Measurements from ENCODE around the gene SORCS2.
"Not testable (repeated sequence)": the region's sequence is repeated elsewhere in the genome, so short reads cannot be mapped to it uniquely, and the experiment has no call there.

The SORCS2 gene

GRCh38 chr4:7155590-7156071 is 36.7 kb upstream of the SORCS2 start:
- TF ChIP-seq POLR2A (IDR thresholded peaks at IDR 0.05; ENCODE audit: low read length) (no peak), GATA1 (IDR thresholded peaks at IDR 0.05; ENCODE audit: low read depth, low read length) (no peak)
- no peak for DNase-seq

- DNase-seq: no peak
- TF ChIP-seq POLR2A (IDR thresholded peaks at IDR 0.05; ENCODE audit: low read length): no peak
- no peak for TF ChIP-seq GATA1 (IDR thresholded peaks at IDR 0.05; ENCODE audit: low read depth, low read length)
Measured at GRCh38 chr4:7156328-7156727, 36.0 kb upstream of the SORCS2 start.

- no peak for DNase-seq
- TF ChIP-seq GATA1 (IDR thresholded peaks at IDR 0.05; ENCODE audit: low read depth, low read length): no peak
- no peak for TF ChIP-seq POLR2A (IDR thresholded peaks at IDR 0.05; ENCODE audit: low read length)
Measured at GRCh38 chr4:7156761-7157488, 35.4 kb upstream of the SORCS2 start.

GRCh38 chr4:7157666-7158065 is 34.7 kb upstream of the SORCS2 start:
- no peak for DNase-seq
- TF ChIP-seq GATA1 (IDR thresholded peaks at IDR 0.05; ENCODE audit: low read depth, low read length) (no peak), POLR2A (IDR thresholded peaks at IDR 0.05; ENCODE audit: low read length) (no peak)

GRCh38 chr4:7158081-7158750 is 34.1 kb upstream of the SORCS2 start:
- DNase-seq: no peak
- no peak for TF ChIP-seq GATA1 (IDR thresholded peaks at IDR 0.05; ENCODE audit: low read depth, low read length)
- TF ChIP-seq POLR2A (IDR thresholded peaks at IDR 0.05; ENCODE audit: low read length): no peak

GRCh38 chr4:7158991-7159390 is 33.3 kb upstream of the SORCS2 start:
- TF ChIP-seq POLR2A (IDR thresholded peaks at IDR 0.05; ENCODE audit: low read length): no peak
- no peak for TF ChIP-seq GATA1 (IDR thresholded peaks at IDR 0.05; ENCODE audit: low read depth, low read length)
- no peak for DNase-seq

GRCh38 chr4:7159923-7160322 is 32.4 kb upstream of the SORCS2 start:
- DNase-seq: no peak
- no peak for TF ChIP-seq GATA1 (IDR thresholded peaks at IDR 0.05; ENCODE audit: low read depth, low read length)
- no peak for TF ChIP-seq POLR2A (IDR thresholded peaks at IDR 0.05; ENCODE audit: low read length)

GRCh38 chr4:7160439-7160838 is 31.9 kb upstream of the SORCS2 start:
- TF ChIP-seq POLR2A (IDR thresholded peaks at IDR 0.05; ENCODE audit: low read length): no peak
- TF ChIP-seq GATA1 (IDR thresholded peaks at IDR 0.05; ENCODE audit: low read depth, low read length): no peak
- DNase-seq: no peak

GRCh38 chr4:7160951-7161440 is 31.3 kb upstream of the SORCS2 start:
- no peak for DNase-seq
- TF ChIP-seq POLR2A (IDR thresholded peaks at IDR 0.05; ENCODE audit: low read length): no peak
- no peak for TF ChIP-seq GATA1 (IDR thresholded peaks at IDR 0.05; ENCODE audit: low read depth, low read length)

- no peak for DNase-seq
- TF ChIP-seq POLR2A (IDR thresholded peaks at IDR 0.05; ENCODE audit: low read length) (no peak), GATA1 (IDR thresholded peaks at IDR 0.05; ENCODE audit: low read depth, low read length) (no peak)
Measured at GRCh38 chr4:7161721-7162214, 30.6 kb upstream of the SORCS2 start.

- DNase-seq: not testable (repeated sequence)
Measured at GRCh38 chr4:7165056-7165873, 27.1 kb upstream of the SORCS2 start.

GRCh38 chr4:7165874-7166201 is 26.5 kb upstream of the SORCS2 start:
- no peak for DNase-seq
- no peak for TF ChIP-seq POLR2A (IDR thresholded peaks at IDR 0.05; ENCODE audit: low read length)
- TF ChIP-seq GATA1 (IDR thresholded peaks at IDR 0.05; ENCODE audit: low read depth, low read length): no peak

- TF ChIP-seq GATA1 (IDR thresholded peaks at IDR 0.05; ENCODE audit: low read depth, low read length): no peak
- no peak for TF ChIP-seq POLR2A (IDR thresholded peaks at IDR 0.05; ENCODE audit: low read length)
- no peak for DNase-seq
Measured at GRCh38 chr4:7166237-7166636, 26.1 kb upstream of the SORCS2 start.
